K562 (cell line): ENCODE results near the gene OR2Z1. TPM values are rescaled to one million over a fixed set of nuclear protein-coding genes. Genes with fewer than 3 reads are reported as not detected.

ENCODE experiments used
- ATAC-seq: fragments of 200-7000 bp; cut with Tn5 transposase; 3 replicates; pipeline ENCODE4 v1.9.1; 2020; ENCODE audit warnings: moderate library complexity
- BruUV-seq: library from RNA; stranded (reverse); fragments of 400-500 nt; replicated peaks from 2 replicates; lab custom pipeline; 2021; lab: Mats Ljungman, UMichigan
- CTCF ChIA-PET: fragments of 300-600 bp; formaldehyde crosslinking; extraction: SDS; loops from one replicate; lab custom pipeline; 2021; ENCODE audit warnings: low intra/inter-chr PET ratio; lab: Yijun Ruan, JAX
- POLR2A ChIA-PET: fragments of 300-600, 350-650 bp; sonication (Branson Sonifier 250); formaldehyde crosslinking; extraction: SDS; loops from one replicate; lab custom pipeline; 2021; ENCODE audit warnings: antibody characterized with exemption, inconsistent platforms; lab: Yijun Ruan, JAX
- DNase-seq, 4 experiments: peaks; one replicate each; pipeline versions ENCODE4 v3.0.0 to v3.0.0-alpha.2; 2011 to 2018; ENCODE audit warnings: low spot score in 3 of 4, mixed read lengths in 3 of 4; ENCODE audit errors: extremely low read depth in 1 of 4
- FAIRE-seq: peaks from 2 replicates; lab custom pipeline; 2011; peaks lifted over from hg19 to GRCh38; lab: Jason Lieb, UNC
- H2AFZ ChIP-seq: 2 replicates; pipeline ENCODE4 v1.6.0; 2011; ENCODE audit warnings: low read depth, low read length, control low read depth, inconsistent platforms
- H3K27ac ChIP-seq: fragments of 200-600 bp; 3 replicates; pipeline ENCODE4 v1.8.0; 2011; ENCODE audit warnings: low read depth, mild to moderate bottlenecking, control low read depth, inconsistent platforms, low read length, moderate library complexity, mixed read lengths; ENCODE audit errors: extremely low read depth
- H3K27me3 ChIP-seq, 2 experiments: fragments of 300-600 bp in 1 of 2; 2 replicates in 1 of 2; 3 replicates in 1 of 2; pipeline versions ENCODE4 v1.6.0 to v1.8.0; 2011; ENCODE audit warnings: inconsistent platforms in 2 of 2, low read length in 2 of 2, mild to moderate bottlenecking in 1 of 2, mixed read lengths in 1 of 2, moderate library complexity in 1 of 2; ENCODE audit not compliant: control insufficient read depth in 2 of 2, insufficient read depth in 2 of 2
- H3K36me3 ChIP-seq: fragments of 300-600 bp; 3 replicates; pipeline ENCODE4 v1.8.0; 2011; ENCODE audit warnings: mild to moderate bottlenecking, low read length, inconsistent platforms; ENCODE audit not compliant: control insufficient read depth, insufficient read depth
- H3K4me1 ChIP-seq, 2 experiments: fragments of 200-600 bp in 1 of 2; replicated peaks in 1 of 2; 2 replicates in 1 of 2; 3 replicates in 1 of 2; pipeline versions ENCODE4 v1.5.1 to v1.8.0; 2011; ENCODE audit warnings: inconsistent platforms in 2 of 2, low read length in 2 of 2, mild to moderate bottlenecking in 1 of 2, mixed read lengths in 1 of 2, moderate library complexity in 1 of 2; ENCODE audit not compliant: control insufficient read depth in 2 of 2, insufficient read depth in 2 of 2
- H3K4me2 ChIP-seq: 2 replicates; pipeline ENCODE4 v1.6.1; 2011; ENCODE audit warnings: low read length, control low read depth, inconsistent platforms, mixed read lengths; ENCODE audit not compliant: insufficient read depth
- H3K4me3 ChIP-seq: fragments of 200-600 bp; sonication (generic), shearing (Covaris generic); 2 replicates; pipeline ENCODE4 v1.5.1; 2016; ENCODE audit warnings: control low read depth, inconsistent platforms
- H3K79me2 ChIP-seq: fragments of 200-600 bp; 3 replicates; pipeline ENCODE4 v1.8.0; 2011; ENCODE audit warnings: low read length, inconsistent platforms; ENCODE audit not compliant: control insufficient read depth, insufficient read depth
- H3K9ac ChIP-seq, 2 experiments: 2 replicates each; pipeline versions ENCODE4 v1.6.0 to v1.6.1; 2011; ENCODE audit warnings: low read depth in 2 of 2, low read length in 2 of 2, control low read depth in 1 of 2, inconsistent platforms in 1 of 2, mild to moderate bottlenecking in 1 of 2, mixed read lengths in 1 of 2; ENCODE audit not compliant: insufficient read depth in 1 of 2
- H3K9me1 ChIP-seq: one replicate; pipeline ENCODE4 v1.6.0; 2011; ENCODE audit warnings: inconsistent platforms, mild to moderate bottlenecking, low read length, moderate library complexity; ENCODE audit not compliant: control insufficient read depth, insufficient read depth
- H3K9me3 ChIP-seq: replicated peaks from 2 replicates; pipeline ENCODE4 v1.5.1; 2011; ENCODE audit warnings: low read depth, low read length, inconsistent platforms; ENCODE audit not compliant: control insufficient read depth, insufficient read depth
- H4K20me1 ChIP-seq: replicated peaks from 2 replicates; pipeline ENCODE4 v1.6.1; 2011; ENCODE audit warnings: low read length, inconsistent platforms, mixed read lengths; ENCODE audit not compliant: control insufficient read depth, insufficient read depth
- CAMTA2 ChIP-seq: fragments of 250-450 bp; sonication (Bioruptor Pico); conservative IDR thresholded peaks from 2 replicates; pipeline ENCODE4 v1.5.1; 2022
- CEBPG ChIP-seq, 3 experiments: fragments of 200-800 bp in 1 of 3; sonication (Bioruptor generic) in 1 of 3; sonication (generic) in 1 of 3; formaldehyde crosslinking in 1 of 3; IDR thresholded peaks in 2 of 3; conservative IDR thresholded peaks in 1 of 3; 2 replicates each; pipeline versions ENCODE4 v1.6.1 to v1.8.0; 2016 to 2022; ENCODE audit warnings: missing compliant biosample characterization in 2 of 3, missing genetic modification characterization in 2 of 3, mild to moderate bottlenecking in 1 of 3, missing genetic modification reagents in 1 of 3
- HEY1 ChIP-seq: fragments of 250-450 bp; sonication (Bioruptor Pico); IDR thresholded peaks from 2 replicates; pipeline ENCODE4 v1.5.0; 2020; ENCODE audit warnings: mild to moderate bottlenecking, moderate library complexity, borderline replicate concordance
- HNRNPUL1 ChIP-seq: fragments of 200-400 bp; formaldehyde crosslinking; IDR thresholded peaks from 2 replicates; pipeline ENCODE4 v1.6.1; 2017; ENCODE audit warnings: low read length
- MCM2 ChIP-seq: fragments of 450-650 bp; IDR thresholded peaks from 2 replicates; pipeline ENCODE4 v1.6.1; 2017; ENCODE audit warnings: low read depth, mild to moderate bottlenecking
- PHTF2 ChIP-seq: fragments of 250-450 bp; sonication (Bioruptor Pico); IDR thresholded peaks from 2 replicates; pipeline ENCODE4 v1.5.0; 2021; ENCODE audit warnings: mild to moderate bottlenecking
- RNF2 ChIP-seq: sonication (generic); IDR thresholded peaks from 2 replicates; pipeline ENCODE4 v1.6.1; 2016
- STAT5A ChIP-seq: IDR thresholded peaks from 2 replicates; pipeline ENCODE4 v1.6.1; 2012; ENCODE audit warnings: low read length, inconsistent platforms, borderline replicate concordance
- ZNF561 ChIP-seq: fragments of 450-650 bp; formaldehyde crosslinking; conservative IDR thresholded peaks from 2 replicates; pipeline ENCODE4 v1.4.0; 2020; ENCODE audit warnings: mild to moderate bottlenecking, moderate library complexity
- WGBS: fragments of 100-300 bp; shearing (Covaris generic); methylation state at CpG from one replicate; pipeline ENCODE4 v1.1.6; 2016; ENCODE audit warnings: low coverage, mixed read lengths; ENCODE audit not compliant: insufficient coverage; ENCODE audit errors: missing lambda C conversion rate; 5-methylcytosine and 5-hydroxymethylcytosine counted together
- in situ Hi-C: fragments of 300-500 bp; cut with MboI; formaldehyde crosslinking; loops from 4 replicates; pipeline ENCODE4 v1.15.0; 2018; ENCODE audit warnings: inconsistent platforms, mixed read lengths
- intact Hi-C: fragments of 100-400 bp; cut with micrococcal nuclease; formaldehyde crosslinking; loops from 2 replicates; pipeline ENCODE4 v1.14.2; 2022
- polyA plus RNA-seq, 8 experiments: library from polyadenylated mRNA; depleted of rRNA in 4 of 8; stranded (reverse) in 5 of 8; unstranded in 3 of 8; fragments of >200 nt; fragmentation: Nextera tagmentation in 2 of 8; fragmentation: Illumina TruSeq in 1 of 8; extraction: Ambion mirVana in 2 of 8; extraction: Trizol in 1 of 8; gene quantifications; 2 replicates each; pipeline versions ENCODE4 v1.2.1 to v1.2.3, GENCODE V29; 2011 to 2014; ENCODE audit warnings: inconsistent platforms in 1 of 8, missing spikeins in 1 of 8
- total RNA-seq, 7 experiments: library from RNA; depleted of rRNA in 6 of 7; stranded (reverse); fragments of >200 nt in 6 of 7; fragmentation: Illumina TruSeq in 2 of 7; extraction: Trizol in 2 of 7; gene quantifications; 2 replicates each; pipeline versions ENCODE4 v1.2.1 to v1.2.3, GENCODE V29; 2011 to 2021; ENCODE audit warnings: low replicate concordance in 1 of 7
- TF ChIP-seq, protein P1 (sequence below): sonication (generic); formaldehyde crosslinking; IDR thresholded peaks from 2 replicates; pipeline ENCODE4 v1.9.0; 2022; ENCODE audit warnings: mild to moderate bottlenecking, missing genetic modification reagents
- TF ChIP-seq, protein P2 (sequence below): fragments of 450-650 bp; IDR thresholded peaks from 2 replicates; pipeline ENCODE4 v1.6.1; 2016; ENCODE audit warnings: low read depth, mild to moderate bottlenecking, moderate library complexity
- TF ChIP-seq, protein P3 (sequence below): fragments of 250-450 bp; sonication (Bioruptor Pico); IDR thresholded peaks from 2 replicates; pipeline ENCODE4 v1.4.0; 2020

The OR2Z1 gene
- total and polyA plus RNA-seq, 9 of the 15 experiments (the other 6 are each of a cell fraction or from before 2014, with no cell fraction given), result 0.13 TPM; not detected in 8

DNA sequence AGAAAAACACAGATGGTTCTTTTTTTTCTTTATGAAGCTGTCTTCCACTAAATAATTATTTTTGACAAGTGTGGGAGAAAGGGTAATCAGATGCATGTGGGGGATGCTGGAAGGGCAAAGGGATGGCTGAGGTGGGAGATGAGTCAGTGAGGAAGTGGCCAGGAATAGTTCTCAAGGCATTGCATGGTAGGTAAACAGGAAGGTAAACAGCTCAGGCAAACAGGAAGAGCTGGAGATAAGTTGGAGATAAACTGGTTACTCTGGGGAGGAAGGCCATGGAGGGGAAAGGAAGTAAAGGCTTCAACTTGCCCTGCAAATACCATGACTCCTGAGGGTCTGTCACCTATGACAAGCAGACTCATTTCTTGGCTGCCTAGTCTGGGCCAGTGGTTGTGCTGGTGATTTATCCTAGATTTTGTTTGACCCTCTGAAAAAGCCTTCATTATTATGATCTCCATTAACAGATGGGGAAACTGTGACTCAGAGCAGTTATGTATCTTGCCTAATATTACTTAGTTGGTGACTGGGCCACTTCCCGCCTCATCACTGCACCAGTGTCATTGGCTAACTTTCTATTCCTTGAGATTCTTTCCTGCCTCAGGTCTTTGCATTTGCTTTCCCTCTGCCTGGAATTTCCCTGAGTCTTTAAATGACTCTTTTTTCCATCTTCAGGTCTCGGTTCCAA, 39.9 kb upstream of the OR2Z1 start:
- no peaks in the 10 kb centered on the region for H3K9me1 ChIP-seq
- no peak overlapping the region for H3K9ac ChIP-seq
- intact Hi-C loops (no loop called here), in situ Hi-C loops (no loop called here)
- no peaks in the 10 kb centered on the region for H3K79me2 ChIP-seq
- DNase-seq, result no peak
- POLR2A ChIA-PET, result no interaction called here
- no peaks in the 10 kb centered on the region for H4K20me1 ChIP-seq
- 8% methylated on average over 2 of the region's 2 CpGs for WGBS
- no peak overlapping the region for H3K4me3 ChIP-seq
- H3K9me3 ChIP-seq, result no peaks in the 10 kb centered on the region
- BruUV-seq, result no TSS peak
- H3K4me1 ChIP-seq, result peaks cover 0 to 7% of the 10 kb centered on the region in 2 experiments; a peak in 3 of 5 replicates
- no peak for FAIRE-seq
- no peak for ATAC-seq
- H2AFZ ChIP-seq, result no peak overlapping the region
- no peaks in the 10 kb centered on the region for H3K27me3 ChIP-seq
- H3K4me2 ChIP-seq, result no peak overlapping the region
- no peak overlapping the region for H3K27ac ChIP-seq
- no peaks in the 10 kb centered on the region for H3K36me3 ChIP-seq
- CTCF ChIA-PET, result interaction anchor here (0.6 kb wide), 1 partner anchor 561 kb away, joined by 3 read pairs; no protein-coding TSS in a partner anchor
- no peak for TF ChIP-seq STAT5A
- TF ChIP-seq RNF2, result peak; percentile 87; the same call in 1 of the 2 replicates
- TF ChIP-seq, protein P1, sequence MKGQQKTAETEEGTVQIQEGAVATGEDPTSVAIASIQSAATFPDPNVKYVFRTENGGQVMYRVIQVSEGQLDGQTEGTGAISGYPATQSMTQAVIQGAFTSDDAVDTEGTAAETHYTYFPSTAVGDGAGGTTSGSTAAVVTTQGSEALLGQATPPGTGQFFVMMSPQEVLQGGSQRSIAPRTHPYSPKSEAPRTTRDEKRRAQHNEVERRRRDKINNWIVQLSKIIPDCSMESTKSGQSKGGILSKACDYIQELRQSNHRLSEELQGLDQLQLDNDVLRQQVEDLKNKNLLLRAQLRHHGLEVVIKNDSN (CRISPR knock-in tag), result no peak
- TF ChIP-seq MCM2, result no peak
- TF ChIP-seq PHTF2 (CRISPR knock-in tag), result no peak
- TF ChIP-seq HNRNPUL1, result no peak
- TF ChIP-seq HEY1, result no peak
- TF ChIP-seq ZNF561 (CRISPR knock-in tag), result no peak
- no peak for TF ChIP-seq CEBPG (CRISPR knock-in tag; IDR thresholded peaks at IDR 0.05)
- TF ChIP-seq CEBPG (tag; conservative IDR thresholded peaks at IDR 0.05 in 1 of 2, IDR thresholded peaks at IDR 0.05 in 1 of 2), result peak in 1 of 2 experiments; percentile 85; a peak in 2 of 4 replicates
- TF ChIP-seq, protein P2, sequence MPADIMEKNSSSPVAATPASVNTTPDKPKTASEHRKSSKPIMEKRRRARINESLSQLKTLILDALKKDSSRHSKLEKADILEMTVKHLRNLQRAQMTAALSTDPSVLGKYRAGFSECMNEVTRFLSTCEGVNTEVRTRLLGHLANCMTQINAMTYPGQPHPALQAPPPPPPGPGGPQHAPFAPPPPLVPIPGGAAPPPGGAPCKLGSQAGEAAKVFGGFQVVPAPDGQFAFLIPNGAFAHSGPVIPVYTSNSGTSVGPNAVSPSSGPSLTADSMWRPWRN, result no peak
- TF ChIP-seq, protein P3, sequence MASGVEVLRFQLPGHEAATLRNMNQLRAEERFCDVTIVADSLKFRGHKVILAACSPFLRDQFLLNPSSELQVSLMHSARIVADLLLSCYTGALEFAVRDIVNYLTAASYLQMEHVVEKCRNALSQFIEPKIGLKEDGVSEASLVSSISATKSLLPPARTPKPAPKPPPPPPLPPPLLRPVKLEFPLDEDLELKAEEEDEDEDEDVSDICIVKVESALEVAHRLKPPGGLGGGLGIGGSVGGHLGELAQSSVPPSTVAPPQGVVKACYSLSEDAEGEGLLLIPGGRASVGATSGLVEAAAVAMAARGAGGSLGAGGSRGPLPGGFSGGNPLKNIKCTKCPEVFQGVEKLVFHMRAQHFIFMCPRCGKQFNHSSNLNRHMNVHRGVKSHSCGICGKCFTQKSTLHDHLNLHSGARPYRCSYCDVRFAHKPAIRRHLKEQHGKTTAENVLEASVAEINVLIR (CRISPR knock-in tag), result no peak
- no peak for TF ChIP-seq CAMTA2 (CRISPR knock-in tag)
